ENCODE results near the gene RPS6KA5.

GRCh38 chr14:90871605-90872233 lies 188.7 kb downstream of the RPS6KA5 start:
- TF ChIP-seq CTCF (IDR thresholded peaks at IDR 0.05; ENCODE audit: low read depth, low read length, poor library complexity, severe bottlenecking) = no peak
- TF ChIP-seq EZH2phosphoT487 (IDR thresholded peaks at IDR 0.05; ENCODE audit: borderline replicate concordance, low read length) = no peak

Data from DOHH2 (cell line).